H1 (cell line): ENCODE data around the gene SLX4. TPM values are rescaled to one million over a fixed set of nuclear protein-coding genes. Genes with fewer than 3 reads are reported as not detected.

Source experiments
- CTCF ChIA-PET: fragments of 300-600 bp; sonication (Branson Sonifier 250); formaldehyde crosslinking; loops from one replicate; lab custom pipeline; 2021; ENCODE audit not compliant: partially characterized antibody; lab: Charles Lee
- POLR2A ChIA-PET: fragments of 300-600 bp; sonication (Branson Sonifier 250); formaldehyde crosslinking; loops from one replicate; lab custom pipeline; 2021; ENCODE audit warnings: inconsistent platforms; ENCODE audit not compliant: partially characterized antibody; lab: Charles Lee
- DNase-seq, 2 experiments: peaks; one replicate each; pipeline versions ENCODE4 v3.0.0 to v3.0.0-alpha.2; 2010 to 2022; ENCODE audit warnings: low spot score in 2 of 2, low read depth in 1 of 2, mixed read lengths in 1 of 2
- FAIRE-seq: peaks from 2 replicates; lab custom pipeline; 2011; peaks lifted over from hg19 to GRCh38; lab: Jason Lieb, UNC
- H2AFZ ChIP-seq: 2 replicates; pipeline ENCODE4 v1.8.1; 2012; ENCODE audit warnings: low read length, inconsistent platforms
- H2AK5ac ChIP-seq: 2 replicates; pipeline ENCODE4 v1.6.1; 2013; ENCODE audit warnings: low read depth, low read length
- H2BK120ac ChIP-seq: replicated peaks from 2 replicates; pipeline ENCODE3; 2013; ENCODE audit warnings: low read depth, low read length, inconsistent platforms
- H2BK12ac ChIP-seq: 2 replicates; pipeline ENCODE4 v1.6.1; 2013; ENCODE audit warnings: low read depth, low read length
- H2BK15ac ChIP-seq: 2 replicates; pipeline ENCODE4 v1.6.1; 2013; ENCODE audit warnings: low read length
- H2BK20ac ChIP-seq: 2 replicates; pipeline ENCODE4 v1.6.1; 2013; ENCODE audit warnings: low read length
- H2BK5ac ChIP-seq: 2 replicates; pipeline ENCODE4 v1.6.1; 2013; ENCODE audit warnings: low read depth, low read length
- H3K14ac ChIP-seq: 2 replicates; pipeline ENCODE4 v1.6.1; 2013; ENCODE audit warnings: inconsistent platforms; ENCODE audit not compliant: insufficient read length
- H3K18ac ChIP-seq: 2 replicates; pipeline ENCODE4 v1.6.1; 2013; ENCODE audit warnings: low read length; ENCODE audit errors: extremely low read depth
- H3K23ac ChIP-seq: 2 replicates; pipeline ENCODE4 v1.6.1; 2013; ENCODE audit warnings: inconsistent platforms; ENCODE audit not compliant: insufficient read length
- H3K23me2 ChIP-seq: 2 replicates; pipeline ENCODE4 v1.6.1; 2013; ENCODE audit warnings: low read depth, low read length
- H3K27ac ChIP-seq: 2 replicates; pipeline ENCODE4 v1.6.1; 2011; ENCODE audit warnings: low read depth, low read length, inconsistent platforms
- H3K27me3 ChIP-seq, 4 experiments: replicated peaks in 1 of 4; 1 replicate in 1 of 4; 2 replicates in 3 of 4; pipeline versions ENCODE4 v1.6.1 to v1.8.1; 2011 to 2013; ENCODE audit warnings: low read length in 3 of 4, mild to moderate bottlenecking in 3 of 4, inconsistent platforms in 2 of 4, mixed read lengths in 2 of 4, moderate library complexity in 1 of 4; ENCODE audit not compliant: control insufficient read depth in 3 of 4, insufficient read depth in 3 of 4; ENCODE audit errors: extremely low read depth in 1 of 4
- H3K36me3 ChIP-seq, 4 experiments: 2 replicates each; pipeline versions ENCODE4 v1.6.1 to v1.8.1; 2011 to 2013; ENCODE audit warnings: mild to moderate bottlenecking in 4 of 4, low read length in 3 of 4, moderate library complexity in 2 of 4, control low read depth in 1 of 4, inconsistent platforms in 1 of 4; ENCODE audit not compliant: insufficient read depth in 4 of 4, control insufficient read depth in 2 of 4
- H3K4ac ChIP-seq: replicated peaks from 2 replicates; pipeline ENCODE3; 2013; ENCODE audit warnings: low read length, low read depth, mixed read lengths, inconsistent platforms; ENCODE audit not compliant: insufficient read length
- H3K4me1 ChIP-seq, 4 experiments: replicated peaks in 1 of 4; 1 replicate in 1 of 4; 2 replicates in 3 of 4; pipeline versions ENCODE4 v1.6.1 to v1.8.1; 2011 to 2013; ENCODE audit warnings: low read length in 3 of 4, inconsistent platforms in 2 of 4, mixed read lengths in 1 of 4; ENCODE audit not compliant: insufficient read depth in 4 of 4, control insufficient read depth in 3 of 4
- H3K4me2 ChIP-seq, 2 experiments: 2 replicates each; pipeline versions ENCODE4 v1.6.1 to v1.8.1; 2011 to 2013; ENCODE audit warnings: low read depth in 2 of 2, low read length in 2 of 2, control low read depth in 1 of 2, inconsistent platforms in 1 of 2, mild to moderate bottlenecking in 1 of 2; ENCODE audit not compliant: insufficient read depth in 1 of 2
- H3K4me3 ChIP-seq, 4 experiments: fragments of 200-600, 300-600 bp in 1 of 4; sonication (generic), shearing (Covaris generic), sonication (Bioruptor Twin) in 1 of 4; 2 replicates each; pipeline versions ENCODE4 v1.5.1 to v1.8.1; 2011 to 2016; ENCODE audit warnings: low read length in 4 of 4, low read depth in 3 of 4, control low read depth in 2 of 4, inconsistent platforms in 2 of 4, mild to moderate bottlenecking in 2 of 4, mixed read lengths in 1 of 4, moderate library complexity in 1 of 4; ENCODE audit not compliant: insufficient read depth in 2 of 4; ENCODE audit errors: extremely low read depth in 1 of 4
- H3K56ac ChIP-seq: replicated peaks from 2 replicates; pipeline ENCODE3; 2013; ENCODE audit warnings: low read depth, mild to moderate bottlenecking, mixed read lengths, low read length, inconsistent platforms; ENCODE audit not compliant: insufficient read length
- H3K79me1 ChIP-seq: 2 replicates; pipeline ENCODE4 v1.6.1; 2013; ENCODE audit warnings: low read depth, low read length, control low read depth
- H3K79me2 ChIP-seq, 2 experiments: 2 replicates each; pipeline versions ENCODE4 v1.6.1 to v1.8.1; 2012 to 2013; ENCODE audit warnings: low read length in 2 of 2, mild to moderate bottlenecking in 2 of 2, inconsistent platforms in 1 of 2; ENCODE audit not compliant: insufficient read depth in 2 of 2, control insufficient read depth in 1 of 2
- H3K9ac ChIP-seq, 4 experiments: replicated peaks in 1 of 4; 1 replicate in 1 of 4; 2 replicates in 3 of 4; pipeline versions ENCODE4 v1.6.1 to v1.8.1; 2011 to 2013; ENCODE audit warnings: low read depth in 3 of 4, low read length in 3 of 4, control low read depth in 2 of 4, mild to moderate bottlenecking in 2 of 4, moderate library complexity in 2 of 4, inconsistent platforms in 1 of 4; ENCODE audit errors: extremely low read depth in 1 of 4
- H3K9me3 ChIP-seq, 2 experiments: 2 replicates each; pipeline versions ENCODE4 v1.6.1 to v1.8.1; 2012 to 2013; ENCODE audit warnings: mild to moderate bottlenecking in 2 of 2, moderate library complexity in 2 of 2, control low read depth in 1 of 2, inconsistent platforms in 1 of 2, low read depth in 1 of 2, low read length in 1 of 2, mixed read lengths in 1 of 2; ENCODE audit not compliant: insufficient read depth in 2 of 2
- H4K20me1 ChIP-seq, 2 experiments: replicated peaks in 1 of 2; 2 replicates each; pipeline versions ENCODE3 to v1.8.1; 2011 to 2013; ENCODE audit warnings: inconsistent platforms in 2 of 2, low read length in 2 of 2, mild to moderate bottlenecking in 1 of 2; ENCODE audit not compliant: insufficient read depth in 2 of 2, control insufficient read depth in 1 of 2
- H4K5ac ChIP-seq: 2 replicates; pipeline ENCODE4 v1.6.1; 2013; ENCODE audit warnings: low read length, low read depth, mixed read lengths, inconsistent platforms; ENCODE audit not compliant: insufficient read length
- H4K8ac ChIP-seq: 2 replicates; pipeline ENCODE4 v1.8.0; 2013; ENCODE audit warnings: mild to moderate bottlenecking, moderate library complexity, low read length, inconsistent platforms; ENCODE audit not compliant: insufficient read depth; ENCODE audit errors: extremely low read depth
- H4K91ac ChIP-seq: replicated peaks from 2 replicates; pipeline ENCODE3; 2013; ENCODE audit warnings: low read length, mixed read lengths, inconsistent platforms; ENCODE audit not compliant: insufficient read length
- NRF1 ChIP-seq: IDR thresholded peaks from 2 replicates; pipeline ENCODE4 v1.6.1; 2011; ENCODE audit warnings: mild to moderate bottlenecking, low read depth, low read length, improper control_type of control experiment
- RFX5 ChIP-seq: IDR thresholded peaks from 2 replicates; pipeline ENCODE4 v1.6.1; 2011; ENCODE audit warnings: low read depth, low read length, improper control_type of control experiment, borderline replicate concordance
- ZNF274 ChIP-seq: IDR thresholded peaks from 2 replicates; pipeline ENCODE4 v1.7.0; 2012; ENCODE audit warnings: low read length, borderline replicate concordance; ENCODE audit errors: extremely low read depth
- WGBS, 2 experiments: shearing (Covaris generic) in 1 of 2; methylation state at CpG; one replicate each; pipeline versions ENCODE4 v1.1.6 to v1.1.7; 2013 to 2015; ENCODE audit warnings: low lambda C conversion rate in 2 of 2, mixed read lengths in 2 of 2, inconsistent platforms in 1 of 2, low coverage in 1 of 2, missing lambda C conversion rate in 1 of 2; ENCODE audit not compliant: insufficient replicate concordance in 2 of 2, insufficient coverage in 1 of 2, insufficient read length in 1 of 2; ENCODE audit errors: extremely low coverage in 1 of 2, missing lambda C conversion rate in 1 of 2; 5-methylcytosine and 5-hydroxymethylcytosine counted together
- polyA plus RNA-seq, 7 experiments: library from polyadenylated mRNA; depleted of rRNA in 3 of 7; stranded (reverse) in 5 of 7; unstranded in 2 of 7; fragments of >200 nt in 5 of 7; fragments of 200-250 nt in 2 of 7; gene quantifications; 1 replicate in 5 of 7; 2 replicates in 1 of 7; 4 replicates in 1 of 7; pipeline versions ENCODE4 v1.2.1 to v1.2.3, GENCODE V29; 2011 to 2013; ENCODE audit warnings: missing spikeins in 2 of 7, mixed read lengths in 2 of 7
- total RNA-seq: library from RNA; stranded (reverse); fragmentation: NEBNext Ultra II Directional; extraction: Animal tissue kit (Norgen Biotek cat#: 25700); gene quantifications from 2 replicates; pipeline ENCODE4 v1.2.1, GENCODE V29; 2021

Gene SLX4
- total and polyA plus RNA-seq, 2 of the 8 experiments (the other 6 are each of a cell fraction or from before 2014, with no cell fraction given), result 4.4 to 11.4 TPM

GRCh38 chr16:3532741-3533140 lies 78.7 kb downstream of the SLX4 start:
- Histone ChIP-seq H3K4me3 (no peak overlapping the region), H4K8ac (no peak overlapping the region)
- WGBS, 2 experiments, result 98% methylated on average over 12 of the region's 12 CpGs; no CpG with 5 or more reads in 1 of the 2 experiments

More at GRCh38 chr16:3532741-3533140, 78.7 kb downstream of the SLX4 start:
- DNase-seq (no peak), FAIRE-seq (no peak)
- Histone ChIP-seq H3K27ac (no peak overlapping the region), H3K14ac (no peak overlapping the region), H4K91ac (no peak overlapping the region), H3K4me1 (no peaks in the 10 kb centered on the region), H4K20me1 (peaks cover 0 to 1% of the 10 kb centered on the region in 2 experiments), H3K4ac (no peak overlapping the region), H3K18ac (no peak overlapping the region), H3K23ac (no peak overlapping the region), H3K4me2 (no peak overlapping the region), H3K79me2 (no peaks in the 10 kb centered on the region), H3K9me3 (no peaks in the 10 kb centered on the region), H2BK12ac (no peak overlapping the region), H3K56ac (no peak overlapping the region), H2BK20ac (no peak overlapping the region), H3K23me2 (no peaks in the 10 kb centered on the region), H2AFZ (no peak overlapping the region), H3K27me3 (no peaks in the 10 kb centered on the region), H4K5ac (no peak overlapping the region), H3K79me1 (no peaks in the 10 kb centered on the region), H2BK5ac (no peak overlapping the region), H3K9ac (no peak overlapping the region), H2BK120ac (no peak overlapping the region), H2AK5ac (no peak overlapping the region), H2BK15ac (no peak overlapping the region), H3K36me3 (peaks cover 0 to 20% (median 6%) of the 10 kb centered on the region in 4 experiments; a peak in 4 of 8 replicates)
- ChIA-PET CTCF (interaction anchor here (1.7 kb wide), 1 partner anchor 14 kb away, joined by 4 read pairs; no protein-coding TSS in a partner anchor), POLR2A (interaction anchor here (1.4 kb wide), 1 partner anchor 10 kb away, joined by 4 read pairs; no protein-coding TSS in a partner anchor)
- TF ChIP-seq RFX5 (no peak), NRF1 (no peak), ZNF274 (no peak)

Other genes with a start within 250 kb of the SLX4 start
- 22.0 and 22.6 TPM in 2 replicates for gene ZSCAN32, start 210.6 kb downstream of the SLX4 start, total RNA-seq
- gene ZSCAN32, start 210.6 kb downstream of the SLX4 start, polyA plus RNA-seq (2011; rRNA removed), result 9.6 and 13.4 TPM in 2 replicates
- 12.2 and 12.7 TPM in 2 replicates for gene ZNF174, start 210.4 kb downstream of the SLX4 start, total RNA-seq
- gene ZNF174, start 210.4 kb downstream of the SLX4 start, polyA plus RNA-seq (2011; rRNA removed), result 9.1 and 10.9 TPM in 2 replicates
- 2.3 and 2.6 TPM in 2 replicates for gene ZNF597, start 168.1 kb downstream of the SLX4 start, total RNA-seq
- 0.63 and 0.68 TPM in 2 replicates for gene ZNF597, start 168.1 kb downstream of the SLX4 start, polyA plus RNA-seq (2011; rRNA removed)
- gene NAA60, start 167.9 kb downstream of the SLX4 start, total RNA-seq, result 47.6 and 48.3 TPM in 2 replicates
- gene NAA60, start 167.9 kb downstream of the SLX4 start, polyA plus RNA-seq (2011; rRNA removed), result 34.1 and 61.0 TPM in 2 replicates
- not detected in 2 replicates for gene C16orf90, start 116.1 kb downstream of the SLX4 start, total RNA-seq
- not detected in 2 replicates for gene C16orf90, start 116.1 kb downstream of the SLX4 start, polyA plus RNA-seq (2011; rRNA removed)
- gene CLUAP1, start 110.6 kb downstream of the SLX4 start, total RNA-seq, result 11.5 and 15.1 TPM in 2 replicates
- 4.0 and 4.8 TPM in 2 replicates for gene CLUAP1, start 110.6 kb downstream of the SLX4 start, polyA plus RNA-seq (2011; rRNA removed)
- 0.20 and 0.21 TPM in 2 replicates for gene NLRC3, start 34.2 kb downstream of the SLX4 start, total RNA-seq
- gene NLRC3, start 34.2 kb downstream of the SLX4 start, polyA plus RNA-seq (2011; rRNA removed), result 0.18 and 0.25 TPM in 2 replicates
- gene DNASE1, start 43.1 kb upstream of the SLX4 start, total RNA-seq, result 11.5 and 12.3 TPM in 2 replicates
- 16.7 and 27.7 TPM in 2 replicates for gene DNASE1, start 43.1 kb upstream of the SLX4 start, polyA plus RNA-seq (2011; rRNA removed)
- gene TRAP1, start 105.9 kb upstream of the SLX4 start, total RNA-seq, result 215 and 222 TPM in 2 replicates
- gene TRAP1, start 105.9 kb upstream of the SLX4 start, polyA plus RNA-seq (2011; rRNA removed), result 283 and 353 TPM in 2 replicates